Measurements from ENCODE around the gene STX8.

Gene STX8

DNA sequence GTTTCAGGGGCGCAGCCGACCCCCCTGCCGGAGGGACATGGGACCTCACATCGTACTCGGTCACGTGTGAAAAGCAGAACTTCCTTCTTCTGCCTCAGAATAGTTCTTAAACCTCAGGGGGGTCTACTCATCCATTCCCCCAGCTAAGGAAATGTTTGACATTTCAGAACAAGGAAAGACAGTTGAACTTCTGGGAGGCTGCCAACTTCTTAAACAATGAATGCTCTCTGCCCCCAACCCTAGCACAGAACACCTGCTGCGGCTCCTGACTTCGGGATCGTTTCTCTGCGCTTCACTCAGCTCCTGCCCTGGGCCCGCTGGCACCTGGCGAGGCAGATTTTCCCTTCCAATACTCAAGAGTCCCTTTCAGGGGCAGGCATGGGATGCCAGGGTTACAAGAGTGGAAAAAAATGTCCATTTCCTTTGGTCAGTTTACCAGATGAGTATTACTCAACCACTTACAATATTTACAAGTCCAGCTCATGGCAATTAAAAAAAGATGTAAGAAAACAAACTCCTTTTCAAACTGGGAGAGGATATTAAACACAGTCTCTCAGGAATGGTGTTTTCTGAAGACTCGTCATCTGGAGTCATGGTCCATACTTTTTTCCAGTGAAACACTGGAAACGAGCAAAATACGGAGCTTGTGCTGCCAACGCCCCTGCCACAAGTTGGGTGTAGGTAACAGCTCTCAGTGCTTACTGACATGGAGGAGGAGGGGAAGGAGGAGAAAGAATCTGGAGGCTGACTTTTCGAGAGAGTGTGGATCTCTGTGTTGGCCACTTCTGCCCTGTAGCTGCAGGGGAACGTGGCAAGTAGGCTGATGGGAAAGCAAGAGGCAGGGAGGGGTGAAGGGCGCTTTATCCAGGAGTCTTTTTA lies 318.6 kb downstream of the STX8 start:
- no peak for DNase-seq

GRCh38 chr17:9256361-9256750 lies 319.3 kb downstream of the STX8 start:
- no peak for DNase-seq

DNA sequence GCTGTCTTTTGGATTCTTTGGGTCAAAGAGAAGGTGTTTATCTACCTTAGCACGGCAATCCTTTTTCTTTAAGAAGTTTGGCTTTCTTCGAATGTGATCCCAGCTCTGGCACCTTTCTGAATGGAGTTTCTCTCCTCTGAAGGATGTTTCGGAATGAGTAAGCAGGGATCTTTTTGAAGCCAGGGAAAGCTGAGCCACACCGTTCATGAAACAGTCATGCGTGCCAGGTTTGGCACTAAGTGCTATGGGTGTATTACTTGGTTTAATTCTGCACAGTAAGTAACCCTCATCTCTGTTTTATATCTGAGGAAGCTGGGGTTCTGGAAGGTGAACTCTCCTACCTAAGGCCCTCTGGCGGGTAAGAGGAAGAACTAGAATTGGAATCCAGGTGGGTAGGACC lies 319.8 kb downstream of the STX8 start:
- no peak for DNase-seq

GRCh38 chr17:9254841-9255240 lies 320.8 kb downstream of the STX8 start:
- no peak for DNase-seq

GRCh38 chr17:9253308-9253707 lies 322.3 kb downstream of the STX8 start:
- DNase-seq = no peak

DNA sequence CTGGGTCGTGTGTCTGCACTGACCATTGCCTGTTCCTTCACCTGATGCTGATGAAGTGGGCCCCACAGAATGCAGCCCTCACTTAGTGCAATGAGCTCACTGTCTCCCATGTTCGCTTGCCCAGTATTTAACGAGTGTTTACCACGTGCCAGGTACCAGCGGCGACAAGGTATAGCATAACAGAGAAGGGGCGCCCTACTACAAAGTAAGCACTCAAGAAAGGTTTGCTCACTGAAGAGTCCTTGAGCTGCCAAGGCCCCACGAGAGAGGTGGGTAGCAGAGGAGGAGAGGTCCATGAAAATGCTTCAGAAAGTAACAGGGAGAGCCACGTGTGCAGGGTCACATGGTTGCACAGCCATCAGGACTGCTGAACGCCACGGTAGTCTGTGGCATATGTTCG lies 324.3 kb downstream of the STX8 start:
- no peak for DNase-seq

DNA sequence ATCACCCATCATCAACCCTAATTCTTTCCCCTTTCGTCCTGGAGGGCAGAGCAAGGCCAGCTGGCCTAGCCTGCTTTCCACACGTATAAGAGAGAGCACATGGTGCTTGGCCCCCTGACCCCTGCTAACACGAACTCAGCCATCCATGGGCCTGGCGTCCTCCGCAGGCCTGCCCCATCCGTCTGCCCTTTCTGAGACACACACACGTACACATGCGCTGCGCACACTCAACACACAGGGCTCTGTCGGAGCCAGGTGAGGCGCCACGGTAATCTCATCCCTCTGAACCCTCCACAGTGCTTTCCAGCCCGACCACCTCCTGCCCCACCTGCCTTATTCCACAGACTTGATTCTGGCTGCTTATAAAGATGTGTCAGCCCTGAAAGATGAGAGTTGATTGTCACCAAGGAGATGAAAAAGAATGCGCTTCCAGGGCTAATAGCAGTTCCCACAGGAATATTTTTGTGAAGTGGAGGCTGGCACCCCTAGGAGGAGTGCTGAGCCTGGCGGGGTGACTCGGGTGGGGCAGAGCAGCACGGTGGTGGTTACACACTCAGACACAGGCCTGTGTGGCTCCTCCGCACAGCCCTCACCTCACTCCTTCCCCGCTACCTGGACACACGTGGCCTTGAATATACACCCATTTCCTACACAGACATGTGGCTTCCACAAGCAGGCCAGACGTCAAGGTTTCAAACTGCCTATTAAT lies 326.2 kb downstream of the STX8 start:
- no peak for DNase-seq

- DNase-seq = no peak
Measured at GRCh38 chr17:9247401-9247938, 328.1 kb downstream of the STX8 start.

DNA sequence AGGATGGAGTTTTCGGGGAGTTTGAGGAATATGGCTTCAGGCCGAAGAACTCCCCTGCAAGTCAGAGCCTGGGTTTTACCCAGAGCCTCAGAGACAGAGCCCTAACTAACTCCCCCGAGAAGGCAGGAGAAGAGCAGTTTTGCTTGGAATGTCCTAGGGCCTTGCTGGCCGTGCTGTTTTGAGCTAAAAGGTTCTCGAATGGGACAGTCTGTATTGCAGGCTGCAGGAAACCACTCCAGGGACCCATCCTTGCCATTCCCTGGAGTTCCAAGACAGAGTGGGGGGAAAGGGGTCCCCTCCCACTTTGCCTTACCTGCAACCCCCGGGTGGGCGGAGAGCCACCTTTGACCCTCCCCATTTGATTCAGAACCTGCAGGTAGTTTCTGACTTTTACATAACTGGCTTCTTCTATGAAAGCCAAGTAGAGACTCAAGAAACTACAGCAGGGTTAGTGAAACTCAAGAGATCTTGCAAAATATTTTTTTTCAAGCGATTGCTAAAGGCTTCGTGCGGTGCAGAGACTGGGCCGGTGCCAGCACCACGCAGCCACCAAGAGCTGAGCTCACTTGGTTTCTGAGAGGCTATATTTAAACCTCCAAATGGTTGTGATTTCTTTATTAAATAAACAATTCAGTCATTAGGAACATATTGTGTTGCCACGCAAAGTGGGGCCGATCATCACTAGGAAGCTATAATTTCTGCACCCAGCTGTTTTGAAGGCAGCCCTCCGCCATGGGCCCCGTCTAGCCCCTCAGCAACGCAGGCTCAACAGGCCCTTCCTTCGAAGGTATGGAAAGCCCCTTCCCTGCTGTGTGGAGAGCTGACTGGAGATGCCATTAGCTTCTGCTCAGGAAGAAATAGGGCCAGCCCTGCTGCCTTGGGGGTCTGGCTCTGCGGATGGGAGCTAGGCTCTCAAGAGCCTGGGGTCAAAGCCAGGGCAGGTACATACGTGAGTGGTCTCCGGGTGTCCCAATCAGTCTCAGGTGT lies 331.3 kb downstream of the STX8 start:
- peak; percentile 84 for DNase-seq

DNA sequence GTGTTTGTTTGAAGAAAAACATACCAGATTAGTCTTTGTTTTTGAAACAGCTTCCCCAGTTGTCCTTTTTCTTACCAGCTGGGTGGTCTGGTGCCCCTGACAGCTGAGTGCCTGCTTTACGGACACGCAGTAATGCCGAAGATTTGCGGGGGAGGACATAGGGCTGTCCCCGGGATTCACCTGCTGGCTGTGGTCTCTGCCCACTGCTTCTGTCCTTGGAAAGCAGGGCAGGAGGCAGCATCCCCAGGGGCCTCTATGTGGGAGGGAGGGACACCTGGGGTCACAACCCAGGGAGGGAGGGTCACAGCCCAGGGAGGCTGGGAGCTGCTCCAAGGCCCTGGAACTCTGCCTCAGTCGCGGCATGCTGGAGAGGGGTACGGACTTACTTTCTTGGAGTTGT lies 332.6 kb downstream of the STX8 start:
- no peak for DNase-seq

GRCh38 chr17:9242497-9242881 lies 333.1 kb downstream of the STX8 start:
- DNase-seq = no peak

DNA sequence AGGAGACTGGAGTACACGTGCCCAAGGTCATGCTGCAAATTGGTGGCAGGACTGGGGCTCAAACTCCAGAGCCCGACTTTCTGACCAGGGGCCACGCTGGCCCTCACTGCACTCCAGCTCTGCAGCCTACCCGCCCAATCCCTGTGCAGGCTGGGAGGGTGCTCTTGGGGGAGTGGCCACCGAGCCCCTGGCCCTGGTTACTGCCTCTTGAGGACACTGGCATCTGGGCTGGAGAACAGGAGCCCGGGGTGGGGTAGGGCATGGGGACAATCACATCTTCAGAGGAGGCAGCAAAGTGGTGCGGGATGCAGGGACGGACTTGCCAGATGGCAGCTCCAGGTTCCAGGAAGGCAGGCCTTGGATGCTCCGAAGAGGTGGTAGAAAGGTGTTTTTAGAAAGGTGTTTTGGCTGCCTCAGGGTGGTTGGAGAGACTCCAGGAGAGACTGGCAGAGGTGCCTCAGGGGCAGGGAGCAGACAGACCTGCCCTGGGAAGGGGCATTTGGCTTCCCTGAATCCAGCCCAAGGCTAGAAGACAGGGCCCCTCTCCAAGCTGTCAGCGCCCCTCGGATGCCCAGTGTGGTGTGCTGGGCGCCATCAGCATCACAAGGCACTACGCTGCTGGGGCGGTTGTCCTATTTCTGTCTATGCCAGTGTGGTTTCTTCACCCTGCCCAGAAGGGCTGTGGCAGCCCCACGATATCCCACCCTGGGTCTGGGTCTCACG lies 333.7 kb downstream of the STX8 start:
- DNase-seq = no peak

- no peak for DNase-seq
Measured at GRCh38 chr17:9241371-9241712, 334.3 kb downstream of the STX8 start.

GRCh38 chr17:9240659-9241370 lies 334.8 kb downstream of the STX8 start:
- peak; percentile 89 for DNase-seq

- peak; percentile 72 for DNase-seq
Measured at GRCh38 chr17:9239793-9240658, 335.6 kb downstream of the STX8 start.

DNA sequence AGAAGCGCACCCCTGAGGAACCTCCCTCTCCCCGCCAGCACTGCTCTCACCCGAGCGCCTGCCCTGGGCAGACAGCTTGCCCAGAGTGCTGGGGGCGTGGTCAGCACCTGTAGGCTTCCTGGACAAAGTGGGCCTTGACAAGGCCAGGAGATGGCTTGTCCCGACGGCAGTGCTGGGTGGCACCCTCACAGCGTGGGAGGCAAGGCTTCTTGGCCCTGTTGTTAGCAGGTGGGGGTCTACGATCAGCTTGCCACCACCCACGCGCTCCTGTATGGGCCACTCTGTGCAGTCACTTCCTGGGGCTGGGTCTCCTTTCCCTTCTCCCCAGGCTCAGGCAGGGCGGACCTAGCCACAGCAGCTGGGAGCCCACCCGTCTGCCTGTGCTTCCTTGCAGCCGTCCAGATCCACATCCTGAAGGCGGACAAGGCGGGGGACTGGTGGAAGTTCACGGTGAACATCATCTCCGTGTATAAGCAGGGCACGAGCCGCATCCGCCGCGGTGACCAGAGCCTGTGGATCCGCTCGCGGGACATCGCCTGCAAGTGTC lies 336.3 kb downstream of the STX8 start:
- no peak for DNase-seq

DNA sequence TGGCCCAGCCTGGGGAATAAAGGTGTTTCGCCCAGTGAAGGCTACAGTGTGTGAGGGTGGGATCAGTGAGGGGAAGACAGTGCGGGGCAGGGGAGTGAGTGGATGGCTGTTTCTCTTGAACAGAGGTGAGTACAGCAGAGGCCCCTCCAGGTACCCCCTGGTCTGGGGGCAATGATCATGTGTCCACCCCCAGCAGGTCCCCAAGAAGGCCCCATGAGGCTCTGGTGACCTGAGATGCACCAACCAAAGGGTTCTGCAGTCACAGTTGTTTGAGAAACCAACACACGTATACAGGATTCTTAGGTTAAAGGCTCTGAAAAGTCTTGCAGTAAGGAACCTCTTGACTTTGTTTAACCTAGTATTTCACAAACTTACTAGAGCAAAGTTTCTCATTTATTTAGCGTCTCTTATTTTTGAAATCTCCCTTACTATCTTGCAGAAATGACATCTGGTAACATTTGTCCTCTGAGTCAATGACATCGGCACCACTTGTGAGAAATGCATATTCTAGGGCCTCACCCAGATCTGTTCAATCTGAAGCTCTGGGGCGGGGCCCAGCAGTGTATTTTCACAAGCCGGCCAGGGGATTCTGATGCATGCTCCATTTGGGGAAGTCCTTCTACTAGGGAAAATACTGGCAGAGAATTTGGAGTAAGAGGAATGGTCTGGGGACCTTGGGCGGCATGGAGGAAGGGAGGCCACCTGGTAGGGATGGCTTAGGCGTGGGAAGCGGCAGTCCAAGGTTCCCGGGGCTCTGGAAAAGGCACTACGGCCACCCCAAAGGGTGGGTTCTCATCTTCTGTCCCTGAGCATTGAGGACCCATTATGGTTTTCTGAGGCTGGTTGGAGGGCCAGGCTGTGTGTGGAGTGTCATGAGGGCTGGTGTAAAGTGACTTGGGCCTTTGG lies 337.0 kb downstream of the STX8 start:
- no peak for DNase-seq

GRCh38 chr17:9237661-9238301 lies 337.8 kb downstream of the STX8 start:
- no peak for DNase-seq

All from fibroblast of skin of scalp (primary cell).